GM10847 (cell line): ENCODE measurements around the gene SPEG.

Source experiments
- POLR2A ChIP-seq: IDR thresholded peaks from 2 replicates; pipeline ENCODE4 v1.6.1; 2011; ENCODE audit not compliant: insufficient read length; ENCODE audit errors: extremely low read depth

Gene SPEG

DNA sequence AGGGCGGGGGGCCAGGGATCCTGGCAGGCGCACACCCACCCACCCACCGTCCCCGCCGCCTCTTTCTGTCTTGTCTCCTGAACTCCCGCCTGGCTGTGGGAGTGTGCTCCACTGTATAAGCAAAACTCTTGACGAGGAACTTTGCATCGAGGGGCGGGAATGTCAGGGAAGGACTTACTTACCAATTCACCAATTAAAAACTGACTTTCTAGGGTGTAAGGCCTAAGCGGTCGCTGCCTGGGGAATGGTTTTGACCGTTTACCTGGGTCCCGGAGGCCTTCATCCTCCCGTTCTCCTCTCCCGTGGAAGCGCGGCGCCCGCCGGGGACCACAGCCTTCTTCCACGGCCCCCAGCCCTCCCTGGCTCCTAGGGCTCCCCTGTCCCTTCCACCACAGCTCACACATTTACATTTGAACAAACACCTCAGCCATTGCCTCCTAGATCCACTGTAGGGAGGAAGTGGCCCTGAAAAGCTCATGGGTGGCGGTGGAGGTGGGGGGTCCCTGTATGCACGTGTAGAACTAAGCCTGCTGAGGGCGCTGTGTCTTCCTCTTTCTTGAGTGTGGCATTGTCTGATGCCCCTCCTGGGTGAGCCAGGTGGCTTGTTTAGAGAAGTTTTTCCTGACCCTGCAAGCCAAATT lies 88.5 kb downstream of the SPEG start:
- no peak for TF ChIP-seq POLR2A

DNA sequence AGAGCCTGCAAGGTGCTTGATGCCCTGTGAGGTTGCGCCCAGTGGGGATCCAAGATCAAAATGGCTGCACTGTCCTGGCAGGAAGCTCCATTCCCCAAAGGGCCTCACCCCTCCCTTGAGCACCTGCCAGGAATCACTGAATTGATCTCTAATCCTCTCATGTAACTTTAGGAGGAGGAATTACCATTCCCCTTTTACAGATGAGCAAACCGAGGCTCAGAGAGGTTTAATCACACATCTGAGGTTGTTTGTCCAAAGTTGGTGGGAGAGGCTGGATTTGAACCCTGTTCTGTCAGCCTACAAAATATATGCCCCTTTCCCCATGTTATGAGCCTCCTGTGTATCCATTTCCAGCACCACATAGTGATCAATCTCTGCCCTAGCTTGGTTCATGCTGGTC lies 90.2 kb downstream of the SPEG start:
- TF ChIP-seq POLR2A, result no peak

DNA sequence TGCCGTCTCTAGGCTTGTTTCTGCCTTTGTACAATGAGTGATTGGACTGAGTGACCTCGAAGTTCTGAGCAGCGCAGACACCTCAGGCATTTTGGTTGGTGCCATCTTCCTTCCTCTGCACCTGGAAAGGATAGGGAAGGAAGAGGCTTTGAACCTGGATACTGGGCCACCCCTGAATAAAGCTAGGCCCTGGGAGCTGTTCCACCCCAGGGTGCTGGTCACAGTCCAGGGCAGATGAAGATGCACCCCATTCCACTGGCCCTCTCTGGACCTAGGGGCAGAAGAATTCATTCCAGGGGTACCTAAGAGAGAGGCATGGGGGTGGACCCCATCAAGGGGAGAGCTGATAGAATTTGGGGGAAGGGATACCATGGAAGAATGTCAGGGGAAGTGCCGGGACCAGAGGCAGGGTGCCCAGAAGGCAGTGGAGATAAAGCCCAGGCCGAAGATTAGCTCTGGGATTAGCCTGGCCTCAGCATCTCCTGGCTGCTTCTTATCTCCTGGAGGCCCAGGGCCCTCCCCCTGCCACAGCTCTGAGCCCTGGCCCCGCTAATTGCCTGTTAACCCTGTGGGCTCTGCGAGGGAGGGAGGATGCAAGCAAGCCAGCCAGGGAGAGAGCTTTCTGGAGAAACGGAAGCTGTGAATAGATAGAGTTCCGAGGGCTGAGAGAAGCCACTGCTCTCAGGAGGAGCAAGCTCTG lies 91.0 kb downstream of the SPEG start:
- TF ChIP-seq POLR2A, result no peak

- TF ChIP-seq POLR2A, result no peak
Measured at GRCh38 chr2:219526320-219527075, 91.9 kb downstream of the SPEG start.

- no peak for TF ChIP-seq POLR2A
Measured at GRCh38 chr2:219527076-219527394, 92.4 kb downstream of the SPEG start.

DNA sequence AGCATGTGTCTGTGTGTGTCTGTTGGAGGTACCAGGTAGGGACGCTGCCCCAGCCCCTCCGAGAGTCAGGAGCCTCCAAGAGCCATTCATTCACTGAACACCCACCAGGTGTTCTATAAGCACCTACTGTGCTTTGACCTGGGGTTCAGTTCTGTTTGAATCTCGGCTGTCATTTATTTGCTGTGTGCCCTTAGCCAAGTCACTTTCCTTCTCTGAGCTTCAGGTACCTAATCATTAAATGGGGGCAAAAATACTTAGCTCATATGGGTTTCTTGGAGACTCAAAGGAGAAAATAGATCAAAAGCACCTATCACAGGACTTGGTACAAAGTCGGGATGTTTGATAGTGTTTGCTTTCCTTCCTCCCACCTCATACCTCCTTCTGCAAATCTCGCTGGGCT lies 92.8 kb downstream of the SPEG start:
- TF ChIP-seq POLR2A, result no peak

DNA sequence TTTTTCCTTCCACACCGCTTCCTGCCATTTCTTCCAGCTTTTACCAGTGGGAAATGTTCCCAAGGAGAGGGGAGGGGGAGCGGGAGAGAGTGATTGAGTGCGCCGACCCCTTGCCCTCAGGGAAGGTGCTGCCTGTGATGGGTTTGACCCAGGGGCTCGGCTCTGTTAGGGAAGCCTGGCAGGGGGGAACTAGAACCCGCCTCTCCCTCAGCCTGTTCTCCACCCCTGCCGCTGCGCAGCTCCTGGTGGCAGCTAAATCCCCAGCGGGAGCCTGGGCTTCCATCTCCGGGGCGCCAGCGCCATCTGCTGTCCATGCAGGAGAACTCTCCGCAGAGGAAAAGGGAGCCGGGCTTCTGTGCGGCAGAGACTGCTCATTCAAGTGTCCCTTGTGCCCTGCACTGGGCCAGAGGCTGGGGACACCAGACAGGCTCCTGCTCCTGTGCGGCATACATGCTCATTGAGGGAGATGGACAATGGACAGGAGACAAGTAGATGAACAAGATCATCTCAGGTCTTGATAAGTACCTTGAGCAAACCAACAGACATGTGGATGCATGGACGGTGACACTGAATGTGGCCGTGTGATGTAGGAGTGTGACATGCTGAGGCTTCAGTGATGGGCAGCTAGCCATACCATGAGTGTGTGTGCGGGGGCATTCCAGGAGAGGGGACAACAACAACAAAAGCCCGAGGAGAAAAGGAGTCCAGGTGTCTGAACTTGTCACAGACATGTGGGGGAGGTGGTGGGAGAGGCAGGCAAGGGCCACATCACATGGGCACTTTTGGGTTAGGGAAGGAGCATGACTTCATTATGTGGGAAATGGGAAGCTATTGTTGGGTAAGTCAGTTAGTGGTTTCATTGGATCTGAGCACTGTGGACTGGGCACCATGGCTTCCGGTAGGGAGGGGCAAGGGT lies 95.7 kb downstream of the SPEG start:
- no peak for TF ChIP-seq POLR2A

DNA sequence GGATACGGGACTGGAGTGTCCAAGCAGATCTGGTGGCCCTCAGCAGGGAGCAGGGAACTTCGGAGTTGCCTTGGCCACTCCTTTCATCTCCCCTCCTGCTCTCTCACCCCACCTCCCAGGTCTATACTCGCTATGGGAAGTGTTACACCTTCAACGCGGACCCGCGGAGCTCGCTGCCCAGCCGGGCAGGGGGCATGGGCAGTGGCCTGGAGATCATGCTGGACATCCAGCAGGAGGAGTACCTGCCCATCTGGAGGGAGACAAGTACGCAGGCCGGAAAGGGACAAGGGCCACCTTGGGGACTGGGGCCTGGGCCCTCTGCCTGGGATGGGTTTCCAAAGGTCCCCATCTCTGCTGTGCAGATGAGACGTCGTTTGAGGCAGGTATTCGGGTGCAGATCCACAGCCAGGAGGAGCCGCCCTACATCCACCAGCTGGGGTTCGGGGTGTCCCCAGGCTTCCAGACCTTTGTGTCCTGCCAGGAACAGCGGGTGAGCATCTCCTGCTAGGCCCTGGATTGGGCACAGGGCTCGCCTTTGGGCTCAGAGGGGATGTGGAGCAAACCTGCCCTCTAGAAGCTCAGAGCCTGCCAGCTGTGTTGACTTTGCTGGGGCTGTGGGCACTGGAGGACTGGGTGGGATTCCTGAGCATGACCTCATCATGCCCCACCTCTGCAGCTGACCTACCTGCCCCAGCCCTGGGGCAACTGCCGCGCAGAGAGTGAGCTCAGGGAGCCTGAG lies 97.2 kb downstream of the SPEG start:
- TF ChIP-seq POLR2A, result no peak

DNA sequence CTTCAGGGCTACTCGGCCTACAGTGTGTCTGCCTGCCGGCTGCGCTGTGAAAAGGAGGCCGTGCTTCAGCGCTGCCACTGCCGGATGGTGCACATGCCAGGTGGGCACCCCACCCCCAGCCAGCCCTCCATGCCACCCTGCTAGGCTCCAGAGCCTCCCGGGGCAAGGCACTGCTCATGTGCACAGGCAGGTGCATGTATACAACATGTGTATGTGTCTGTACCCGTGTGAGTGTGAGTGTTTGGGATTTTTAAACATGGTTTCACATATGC lies 97.7 kb downstream of the SPEG start:
- no peak for TF ChIP-seq POLR2A

- TF ChIP-seq POLR2A, result no peak
Measured at GRCh38 chr2:219533930-219534661, 99.5 kb downstream of the SPEG start.

- no peak for TF ChIP-seq POLR2A
Measured at GRCh38 chr2:219536425-219536824, 101.8 kb downstream of the SPEG start.

DNA sequence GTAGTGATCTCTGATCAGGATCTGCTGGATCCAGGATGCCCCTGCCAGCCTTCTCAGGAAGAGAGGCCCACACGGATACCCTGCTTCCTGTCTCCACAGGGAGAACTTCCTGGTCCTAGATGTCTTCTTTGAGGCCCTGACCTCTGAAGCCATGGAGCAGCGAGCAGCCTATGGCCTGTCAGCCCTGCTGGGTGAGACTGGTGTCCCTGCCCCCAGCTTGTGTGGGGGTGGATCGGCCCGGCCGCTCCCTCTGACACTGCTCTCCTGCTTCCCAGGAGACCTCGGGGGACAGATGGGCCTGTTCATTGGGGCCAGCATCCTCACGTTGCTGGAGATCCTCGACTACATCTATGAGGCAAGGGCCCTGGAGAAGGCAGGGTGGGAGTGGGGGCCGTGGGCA lies 102.3 kb downstream of the SPEG start:
- TF ChIP-seq POLR2A, result no peak

- no peak for TF ChIP-seq POLR2A
Measured at GRCh38 chr2:219537657-219538488, 103.2 kb downstream of the SPEG start.
